HG03378 (cell line): ENCODE measurements around the gene TXK.

Experiments used
- ATAC-seq: cut with Tn5 transposase; IDR thresholded peaks from one replicate; pipeline ENCODE4 v1.9.1; 2021; ENCODE audit warnings: mild to moderate bottlenecking, moderate library complexity; ENCODE audit not compliant: unreplicated experiment

Gene TXK

DNA sequence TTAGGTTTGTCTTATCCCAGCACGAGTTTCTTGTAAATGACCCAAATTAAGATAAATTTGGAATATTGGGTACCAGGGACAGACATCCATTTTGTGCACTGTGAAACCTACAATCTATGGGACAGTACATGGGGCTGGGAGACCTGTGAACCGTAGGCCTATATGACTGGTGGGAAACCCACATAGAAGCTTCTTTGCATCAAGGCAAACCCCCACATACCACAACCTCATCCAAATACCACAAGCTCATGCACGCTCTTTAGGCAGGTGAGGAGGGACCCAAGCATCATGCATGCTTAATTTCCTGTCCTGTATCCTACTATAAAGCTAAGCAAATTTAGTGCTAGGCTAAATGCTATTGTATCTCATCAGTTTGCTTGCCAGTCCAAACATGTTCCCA, 69.7 kb downstream of the TXK start:
- ATAC-seq = peak; percentile 50

DNA sequence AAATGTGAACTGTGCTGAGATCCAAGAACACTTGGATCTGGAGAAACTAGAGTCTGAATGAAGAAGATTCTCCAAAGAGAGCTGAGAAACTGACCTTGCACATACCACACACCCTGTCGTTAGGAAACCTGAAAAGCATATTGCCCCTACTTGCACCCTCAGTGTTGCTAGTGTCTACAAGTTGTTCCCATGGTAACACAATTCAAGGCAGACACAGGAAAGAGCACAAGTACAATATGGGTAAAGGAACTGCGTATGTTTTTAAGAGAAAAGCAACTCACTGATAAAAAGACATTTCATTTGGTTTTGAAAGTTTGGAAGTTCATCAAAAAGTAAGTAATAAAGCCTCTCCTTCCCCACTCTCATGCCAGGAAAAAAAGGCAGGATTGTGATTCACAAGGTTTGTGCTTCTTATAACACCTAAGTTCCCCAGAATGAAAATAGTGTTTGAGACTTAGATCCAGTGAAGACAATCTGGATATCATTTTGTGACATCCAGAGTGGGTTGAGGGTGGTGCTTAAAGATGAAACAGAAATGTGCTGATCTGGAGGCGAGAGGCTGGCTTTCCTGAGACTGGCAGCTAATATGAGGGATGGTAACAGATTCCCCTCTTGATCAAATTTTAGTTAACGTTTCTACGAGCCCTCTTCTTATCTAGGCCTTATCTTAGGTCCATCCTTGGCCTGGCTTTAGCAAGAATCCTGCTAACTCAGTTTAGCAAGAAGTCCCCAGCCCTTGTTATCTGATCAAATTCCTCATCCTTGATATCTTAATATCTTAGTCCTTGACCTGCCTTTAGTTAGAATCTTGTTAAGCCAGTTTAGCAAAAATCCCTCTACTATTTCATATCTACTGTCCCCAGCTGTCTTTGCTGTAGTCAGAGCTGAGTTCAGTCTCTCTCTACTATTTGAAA, 75.2 kb downstream of the TXK start:
- no peak for ATAC-seq

DNA sequence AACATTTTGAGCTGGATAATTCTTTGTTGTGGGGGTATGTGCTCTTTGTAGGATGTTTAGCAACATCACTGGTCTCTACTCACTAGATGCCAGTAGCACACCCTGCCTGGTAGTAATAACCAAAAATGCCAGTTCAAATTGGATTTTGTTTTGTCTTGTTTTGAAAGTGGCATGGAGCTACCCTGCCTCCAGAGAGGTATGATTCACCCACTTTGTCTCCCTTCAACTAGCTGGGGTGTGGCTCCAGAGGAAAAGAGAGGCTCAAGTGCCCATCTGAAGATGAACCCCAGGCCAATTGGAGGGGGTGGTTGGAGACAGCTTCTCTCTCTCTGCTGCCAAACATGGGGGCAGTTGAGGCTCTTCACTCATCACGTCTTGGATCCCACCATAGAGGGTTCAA, 83.0 kb downstream of the TXK start:
- no peak for ATAC-seq

DNA sequence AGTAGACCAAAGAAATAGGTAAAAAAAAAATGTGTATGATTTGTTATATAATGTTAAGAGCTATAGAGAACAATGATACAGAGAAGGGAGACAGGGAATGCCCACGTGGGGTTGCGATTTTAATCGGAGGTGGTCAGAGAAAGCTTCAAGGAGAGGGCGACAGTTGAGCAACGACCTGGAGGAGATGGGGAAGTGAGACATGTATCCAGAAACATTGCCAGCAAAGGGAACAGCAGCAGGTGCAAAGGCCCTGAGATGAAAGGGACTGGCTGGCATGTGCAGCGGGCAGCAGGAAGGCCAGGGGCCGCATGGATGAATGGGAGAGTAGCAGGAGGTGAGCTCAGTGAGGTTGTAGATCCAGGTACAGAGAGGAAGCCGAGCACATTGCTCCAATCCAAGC, 84.6 kb downstream of the TXK start:
- ATAC-seq = no peak

DNA sequence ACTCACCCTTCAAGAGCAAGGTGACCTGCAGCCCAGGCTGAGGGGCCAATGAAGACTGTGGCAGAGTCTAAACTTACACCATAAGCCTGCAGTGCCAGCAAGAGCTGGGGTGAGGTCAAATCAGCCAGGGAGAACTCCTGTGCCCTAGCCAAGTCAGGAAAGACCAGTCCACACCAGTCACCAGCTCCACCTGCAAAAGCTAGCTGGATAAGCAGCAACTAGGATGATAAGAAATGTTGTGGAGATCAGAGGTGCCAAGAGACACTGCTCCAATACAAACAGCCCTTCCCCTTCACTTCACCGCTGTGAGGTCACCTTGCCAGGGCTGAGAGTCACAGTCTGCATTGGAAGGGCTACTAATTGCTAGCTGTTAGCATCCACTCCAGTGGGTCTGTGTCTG, 86.2 kb downstream of the TXK start:
- peak; percentile 3 for ATAC-seq

DNA sequence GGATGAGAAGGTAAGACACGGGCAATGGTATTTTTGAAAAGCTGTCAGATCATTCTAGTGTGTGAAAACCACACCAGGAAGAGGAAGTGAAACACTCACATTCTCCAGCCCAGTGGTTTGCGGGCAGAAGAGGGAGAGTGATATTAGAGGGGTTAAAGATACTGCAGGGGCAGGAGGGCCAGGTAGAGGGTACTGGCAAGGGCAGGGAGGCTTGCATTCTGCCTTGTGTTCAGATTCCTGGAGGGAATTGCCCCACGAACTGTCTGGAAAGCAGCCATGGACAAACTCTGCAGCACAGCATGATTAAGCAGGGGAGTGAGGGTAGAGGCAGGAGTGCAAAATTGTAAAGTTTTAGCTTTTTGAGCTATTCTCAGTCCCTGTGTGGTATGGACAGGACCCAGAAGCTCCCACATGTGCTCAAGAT, 86.6 kb downstream of the TXK start:
- peak; percentile 98 for ATAC-seq

DNA sequence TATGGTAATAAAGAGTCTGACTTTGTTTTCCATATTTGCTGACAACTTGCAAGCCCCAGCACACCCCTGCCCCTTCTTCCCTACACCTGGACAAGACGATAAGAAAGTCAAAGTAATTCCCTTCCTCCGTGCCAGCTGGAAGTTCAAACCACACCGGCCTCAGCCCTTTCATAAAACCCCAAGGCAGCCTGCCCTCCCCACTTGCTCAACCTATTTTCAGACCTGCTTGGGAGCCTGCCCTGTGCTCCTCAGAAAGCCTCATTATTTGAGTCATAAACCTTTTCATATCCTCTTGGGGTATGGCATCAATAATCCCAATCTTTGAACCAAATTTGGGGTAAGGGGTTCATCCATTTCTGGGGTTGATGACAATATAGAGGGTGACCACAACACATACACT, 88.0 kb downstream of the TXK start:
- ATAC-seq = no peak

DNA sequence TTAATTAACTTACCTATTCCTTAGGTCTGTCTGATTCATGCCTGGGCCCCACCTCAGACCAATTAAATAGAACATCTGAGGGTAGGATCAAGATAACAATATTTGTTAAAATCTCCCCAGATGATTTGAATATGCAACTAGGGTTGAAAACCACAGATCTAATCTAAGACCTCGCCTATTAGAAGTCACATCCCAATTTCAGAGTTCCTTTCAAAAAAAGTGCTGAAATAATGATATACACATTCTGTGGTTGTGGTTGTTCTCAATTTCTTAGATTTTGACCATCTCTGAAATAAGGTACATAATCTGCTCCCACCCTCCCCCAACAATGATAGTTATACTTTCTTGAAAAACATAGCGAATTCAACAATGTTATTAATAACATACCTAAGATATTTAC, 89.8 kb downstream of the TXK start:
- ATAC-seq = no peak

DNA sequence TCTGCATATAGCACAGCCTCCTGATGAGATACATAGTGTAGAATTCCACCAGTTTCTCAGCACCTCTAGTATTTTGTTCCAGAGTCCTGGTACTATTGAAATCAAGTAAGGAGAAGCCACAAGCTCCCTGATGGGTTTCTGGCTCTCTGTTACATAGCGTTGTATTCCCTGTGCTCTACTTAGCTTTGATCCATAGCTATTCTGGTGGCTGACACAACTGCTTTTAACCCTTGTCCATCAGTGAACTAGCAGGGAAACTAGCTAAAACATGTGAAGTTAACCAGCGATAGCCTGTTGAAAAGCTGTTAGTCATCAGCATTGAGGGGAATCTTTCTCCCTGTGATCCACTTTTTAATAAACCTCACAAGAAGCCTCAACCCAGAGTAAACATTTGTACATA, 90.5 kb downstream of the TXK start:
- ATAC-seq = no peak

DNA sequence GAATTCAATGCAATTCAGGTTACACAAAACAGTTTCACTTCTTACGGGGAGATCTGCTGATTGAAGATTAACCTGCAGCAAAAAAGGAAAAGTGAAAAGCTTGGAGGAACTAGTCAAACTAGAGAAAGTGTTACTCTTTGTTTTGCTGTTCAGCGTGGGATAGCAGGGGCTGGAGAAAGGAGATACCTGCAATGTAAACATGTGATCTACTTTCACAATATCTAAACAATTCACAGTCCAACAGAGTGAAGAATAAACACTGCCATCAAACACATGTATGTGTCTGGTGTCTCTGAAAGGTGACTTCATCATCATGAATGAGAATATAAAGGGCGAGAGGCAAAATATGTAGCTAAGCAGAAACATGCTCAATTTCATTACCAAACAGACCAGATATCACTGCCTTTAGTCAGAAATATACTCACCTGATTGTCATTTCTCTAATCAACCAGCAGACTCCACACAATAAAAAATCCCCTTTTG, 91.0 kb downstream of the TXK start:
- no peak for ATAC-seq

DNA sequence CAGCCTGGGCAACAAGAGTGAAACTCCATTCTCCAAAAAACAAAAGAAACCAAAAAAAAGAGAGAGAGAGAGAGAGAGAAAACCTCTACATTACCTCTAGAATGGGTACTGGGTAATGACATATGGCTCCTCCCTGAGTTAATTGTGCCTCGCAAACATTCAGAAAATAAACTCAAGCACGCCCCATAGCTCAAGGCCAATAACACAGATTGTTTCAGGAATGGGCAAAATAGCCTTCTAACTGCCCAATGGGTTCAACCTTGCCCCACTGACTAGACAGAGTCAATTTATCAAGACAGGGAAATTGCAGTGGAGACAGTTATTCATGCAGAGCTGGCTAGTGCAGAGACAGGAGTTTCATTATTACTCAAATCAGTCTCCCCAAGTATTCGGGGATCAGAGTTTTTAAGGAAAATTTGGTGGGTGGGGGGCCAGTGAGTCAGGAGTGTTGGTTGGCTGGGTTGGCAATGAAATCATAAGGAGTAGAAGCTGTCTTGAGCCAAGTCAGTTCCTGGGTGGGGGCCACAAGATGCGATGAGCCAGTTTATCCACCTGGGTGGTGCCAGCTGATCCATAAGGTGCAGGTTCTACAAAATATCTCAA, 92.4 kb downstream of the TXK start:
- ATAC-seq = no peak

DNA sequence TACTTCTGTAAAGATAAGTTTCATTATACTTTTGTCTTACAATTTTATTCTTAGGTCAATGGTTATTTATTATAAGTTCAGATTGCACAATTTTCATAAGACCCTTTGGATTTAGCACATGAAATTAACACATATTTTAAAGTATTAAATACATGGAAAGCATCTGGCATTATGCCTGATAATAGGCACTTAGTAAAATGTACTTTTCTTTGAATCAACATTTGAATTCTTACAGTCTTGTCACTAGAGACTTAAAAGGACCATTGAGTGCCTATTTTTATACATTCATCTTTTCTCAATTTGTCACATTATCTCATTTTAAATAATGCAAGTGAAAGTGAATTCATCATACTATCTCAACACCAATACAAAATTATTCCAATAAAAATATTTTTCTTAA, 94.5 kb downstream of the TXK start:
- ATAC-seq = no peak

DNA sequence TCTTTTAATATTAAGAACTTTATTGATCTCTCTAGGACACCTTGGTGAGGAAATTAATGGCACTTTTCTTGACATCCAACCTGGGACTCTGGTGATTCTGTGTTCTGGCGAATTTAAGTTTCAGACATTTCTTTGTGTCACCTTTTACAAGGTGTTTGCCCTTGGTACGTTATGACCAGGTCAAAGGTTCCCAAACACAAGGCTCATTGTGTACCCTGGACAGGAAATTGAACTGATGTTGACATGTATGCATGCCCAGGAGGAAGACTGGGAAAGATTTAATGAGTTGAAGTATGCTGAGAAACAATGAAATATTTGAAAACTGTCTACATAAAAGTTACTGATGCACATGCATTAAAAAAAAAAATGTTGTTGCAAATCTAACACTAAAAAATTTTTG, 95.4 kb downstream of the TXK start:
- ATAC-seq = no peak

DNA sequence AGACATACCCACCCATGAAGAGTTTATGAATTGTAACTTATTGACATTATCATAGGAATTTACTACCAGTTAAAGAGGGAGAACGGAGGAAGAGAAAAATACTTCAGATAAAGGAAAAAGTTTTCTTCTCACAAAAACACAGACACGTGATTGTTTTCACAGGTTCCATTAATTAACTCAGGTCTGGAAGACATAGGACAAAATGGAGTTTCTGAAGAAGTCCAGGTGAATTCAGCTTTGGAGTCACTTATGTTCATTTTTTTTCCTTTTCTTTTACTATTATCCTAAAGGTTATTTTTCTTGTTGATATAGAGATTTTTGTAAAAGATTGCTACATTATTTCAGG, 97.0 kb downstream of the TXK start:
- ATAC-seq = no peak

DNA sequence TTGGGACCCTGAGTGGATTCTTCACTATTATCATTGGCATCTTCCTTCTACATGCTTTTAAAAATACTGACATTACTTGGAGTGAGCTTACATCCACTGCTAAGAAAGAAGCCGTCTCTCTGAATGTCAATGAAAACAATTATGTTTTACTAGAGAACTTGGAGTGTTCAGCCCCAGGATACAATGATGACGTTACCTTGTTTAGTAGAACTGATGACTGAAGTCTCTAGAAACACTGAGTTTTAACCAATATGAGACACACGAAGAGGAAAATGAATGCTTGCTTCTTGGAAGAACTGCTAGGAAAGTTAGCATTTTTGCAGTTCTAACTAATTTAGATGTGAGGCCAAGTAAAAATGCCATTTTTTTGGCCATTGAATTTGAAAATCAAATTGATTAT, 98.1 kb downstream of the TXK start:
- ATAC-seq = no peak

DNA sequence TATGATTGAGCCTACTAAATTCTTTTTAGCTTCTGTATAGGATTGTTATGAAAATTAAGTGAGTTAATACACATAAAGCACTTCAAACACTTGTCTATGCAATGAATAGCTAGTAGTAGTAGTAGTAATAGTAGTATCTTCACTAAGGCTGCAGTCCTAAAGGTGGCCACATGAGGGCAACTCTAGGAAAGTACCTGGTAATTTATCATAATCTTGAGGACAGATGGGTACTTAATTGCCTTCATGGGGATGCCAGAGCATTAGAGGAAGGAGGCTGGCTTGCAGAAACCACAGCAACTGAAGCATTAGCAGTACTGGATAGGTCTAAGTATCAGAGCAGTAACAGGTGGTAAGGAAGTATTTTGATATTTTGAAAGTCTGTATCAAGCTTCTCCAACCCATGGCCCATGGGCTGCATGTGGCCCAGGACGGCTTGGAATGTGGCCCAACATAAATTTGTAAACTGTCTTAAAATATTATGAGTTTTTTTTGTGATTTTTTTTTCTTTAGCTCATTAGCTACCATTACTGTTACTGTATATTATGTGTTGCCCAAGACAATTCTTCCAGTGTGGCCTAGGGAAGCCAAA, 100.1 kb downstream of the TXK start:
- ATAC-seq = peak; percentile 41

DNA sequence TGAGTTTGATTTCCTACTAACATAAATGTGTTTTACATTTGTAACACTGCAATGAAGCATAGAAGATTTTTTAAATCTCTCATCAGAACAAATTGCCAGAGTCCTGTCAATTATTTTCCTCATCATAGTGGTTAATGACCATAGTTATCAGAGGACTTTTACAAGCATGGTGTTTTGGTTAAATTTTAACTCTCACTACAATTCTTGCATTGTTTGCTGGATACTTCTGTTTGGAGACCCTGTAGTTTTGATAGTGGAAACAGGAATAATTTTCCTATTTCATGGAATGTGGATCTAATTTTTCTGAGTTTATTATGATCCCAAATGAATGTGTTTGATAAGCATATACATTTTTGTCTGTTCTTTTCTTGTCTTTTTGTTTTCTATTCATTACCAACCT, 100.6 kb downstream of the TXK start:
- no peak for ATAC-seq

DNA sequence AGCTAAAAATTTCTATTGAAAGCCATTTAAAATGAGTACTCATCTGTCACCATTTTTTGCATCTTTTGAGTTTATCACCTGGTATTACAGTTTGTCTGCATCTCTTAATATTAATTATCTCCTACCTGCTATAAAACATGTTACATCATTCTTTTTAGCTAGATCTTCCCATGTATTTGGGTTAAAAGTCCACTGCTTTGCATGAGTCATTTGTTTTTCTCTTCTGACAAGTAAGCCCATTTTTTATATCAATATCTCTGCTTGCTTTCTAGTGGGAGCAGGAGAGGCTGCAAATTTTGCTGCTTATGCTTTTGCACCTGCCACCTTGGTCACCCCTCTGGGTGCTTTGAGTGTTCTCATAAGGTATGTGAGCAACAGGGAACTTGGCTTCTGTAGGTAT, 101.3 kb downstream of the TXK start:
- no peak for ATAC-seq

DNA sequence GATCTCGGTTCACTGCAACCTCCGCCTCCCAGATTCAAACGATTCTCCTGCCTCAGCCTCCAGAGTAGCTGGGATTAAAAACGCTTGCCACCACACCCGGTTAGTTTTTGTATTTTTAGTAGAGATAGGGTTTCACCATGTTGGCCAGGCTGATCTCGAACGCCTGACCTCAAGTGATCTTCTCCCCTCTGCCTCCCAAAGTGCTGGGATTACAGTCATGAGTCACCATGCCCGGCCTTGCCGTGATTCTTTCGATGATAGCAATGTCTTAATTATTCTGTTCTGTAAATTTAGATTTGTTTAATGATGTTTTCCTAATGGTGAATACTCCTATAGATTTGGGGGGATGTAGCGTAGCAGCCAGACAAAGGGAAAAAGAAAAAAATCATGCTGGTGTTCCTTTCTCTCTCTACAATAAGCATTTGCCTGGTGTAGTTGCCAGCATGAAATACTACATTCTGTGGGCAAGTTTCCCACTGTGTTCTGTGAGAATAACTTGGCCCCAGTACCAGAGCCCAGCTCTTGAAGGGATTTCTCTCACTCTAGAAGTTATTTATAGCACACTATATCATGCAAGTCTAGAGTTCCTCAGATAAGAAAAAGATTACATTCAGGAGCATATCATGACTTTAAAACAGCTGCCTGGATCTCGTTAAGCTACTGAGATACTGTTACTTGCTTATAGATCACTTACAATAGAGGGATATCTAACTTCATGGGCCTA, 102.1 kb downstream of the TXK start:
- no peak for ATAC-seq

DNA sequence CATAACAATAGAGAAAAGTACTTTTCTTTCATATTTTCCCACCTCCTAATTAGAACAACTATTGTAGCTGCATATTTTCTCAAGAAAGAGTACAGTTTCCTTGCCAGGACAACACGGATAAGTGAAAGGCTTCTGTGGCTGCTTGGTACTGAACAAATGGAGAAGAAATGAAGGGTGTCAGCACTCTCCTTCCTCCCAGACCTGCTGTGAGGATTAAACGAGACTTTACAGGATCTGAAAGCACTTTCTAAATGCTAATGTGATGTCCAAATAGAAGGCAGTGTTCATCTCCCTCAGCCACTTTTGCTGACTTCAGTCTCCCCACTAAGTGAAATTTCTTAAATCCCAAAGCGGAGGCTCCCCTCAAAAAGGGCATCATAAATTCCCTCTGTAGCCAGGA, 103.6 kb downstream of the TXK start:
- ATAC-seq = no peak

DNA sequence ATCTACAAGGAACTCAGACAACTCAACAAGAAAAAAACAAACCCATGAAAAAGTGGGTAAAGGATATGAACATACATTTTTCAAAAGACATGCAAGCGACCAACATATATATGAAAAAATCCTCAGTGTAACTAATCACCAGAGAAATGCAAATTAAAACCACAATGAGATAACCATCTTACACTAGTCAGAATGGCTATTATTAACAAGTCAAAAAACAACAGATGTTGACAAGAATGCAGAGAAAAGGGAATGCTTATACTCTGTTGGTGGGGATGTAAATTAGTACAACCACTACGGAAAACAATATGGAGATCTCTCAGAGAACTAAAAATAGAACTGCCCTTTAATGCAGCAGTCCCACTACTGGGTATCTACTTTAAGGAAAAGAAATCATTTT, 105.4 kb downstream of the TXK start:
- ATAC-seq = peak; percentile 73

DNA sequence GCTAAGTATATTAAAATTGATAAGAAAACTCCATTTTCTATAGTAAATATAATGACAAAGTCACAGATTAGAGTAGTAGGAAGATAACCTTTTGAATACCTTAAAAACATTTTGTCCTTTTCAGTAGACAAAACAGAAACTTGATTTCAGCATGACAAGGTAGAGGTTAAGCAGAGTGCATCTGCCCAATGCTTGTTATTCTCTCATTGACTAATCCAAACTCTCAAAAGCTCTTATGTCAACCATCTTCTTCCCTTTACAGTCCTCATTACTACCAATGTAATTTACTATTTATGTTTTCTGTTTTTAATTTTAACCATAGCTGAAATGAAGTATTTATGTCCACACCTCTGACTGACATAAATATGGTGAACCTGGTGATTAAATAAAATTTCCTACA, 106.4 kb downstream of the TXK start:
- peak; percentile 79 for ATAC-seq
